Kidney epithelial cell (primary cell): Measurements from ENCODE around the gene PFKFB2. TPM values are rescaled to one million over a fixed set of nuclear protein-coding genes. Genes with fewer than 3 reads are reported as not detected.

ENCODE experiments used
- DNase-seq: peaks from one replicate; pipeline ENCODE4 v3.0.0-alpha.2; 2010; ENCODE audit warnings: low read depth
- H3K27me3 ChIP-seq: 2 replicates; pipeline ENCODE4 v1.6.0; 2011; ENCODE audit warnings: low read length; ENCODE audit not compliant: control insufficient read depth, insufficient read depth
- H3K36me3 ChIP-seq: 2 replicates; pipeline ENCODE4 v1.5.1; 2011; ENCODE audit warnings: low read length; ENCODE audit not compliant: control insufficient read depth, insufficient read depth
- H3K4me3 ChIP-seq: 2 replicates; pipeline ENCODE4 v1.5.1; 2011; ENCODE audit warnings: low read depth, mild to moderate bottlenecking, control low read depth, low read length
- CTCF ChIP-seq: IDR thresholded peaks from 2 replicates; pipeline ENCODE4 v1.5.1; 2011; ENCODE audit warnings: mild to moderate bottlenecking, moderate library complexity, low read length, control low read depth, inconsistent platforms; ENCODE audit not compliant: insufficient read depth, poor library complexity, severe bottlenecking
- total RNA-seq: library from RNA; depleted of rRNA; stranded (reverse); fragments of >200 nt; gene quantifications from 2 replicates; pipeline ENCODE4 v1.2.3, GENCODE V29; 2015

The PFKFB2 gene
- total RNA-seq, 1 donor from 2014 or later, result 15.5 TPM

GRCh38 chr1:207088161-207088560, 35.1 kb downstream of the PFKFB2 start:
- TF ChIP-seq CTCF, result no peak
- no peaks in the 10 kb centered on the region for H3K27me3 ChIP-seq
- H3K36me3 ChIP-seq, result no peaks in the 10 kb centered on the region
- DNase-seq, result no peak
- H3K4me3 ChIP-seq, result no peak overlapping the region

- no peak for TF ChIP-seq CTCF
- no peak for DNase-seq
- H3K36me3 ChIP-seq, result no peaks in the 10 kb centered on the region
- no peak within 1 kb of the TSS for H3K4me3 ChIP-seq
- no peaks in the 10 kb centered on the region for H3K27me3 ChIP-seq
Observed at GRCh38 chr1:207088701-207089626, 35.9 kb downstream of the PFKFB2 start, which contains the start of gene C4BPB. Gene C4BPB (plus strand): TSS chr1:207088860. CDS start chr1:207089532, 672 bp downstream.

GRCh38 chr1:207089627-207090355, 36.7 kb downstream of the PFKFB2 start:
- H3K27me3 ChIP-seq, result no peaks in the 10 kb centered on the region
- no peak for TF ChIP-seq CTCF
- no peak overlapping the region for H3K4me3 ChIP-seq
- H3K36me3 ChIP-seq, result no peaks in the 10 kb centered on the region
- no peak for DNase-seq

- TF ChIP-seq CTCF, result no peak
- Histone ChIP-seq H3K27me3 (no peaks in the 10 kb centered on the region), H3K4me3 (no peak overlapping the region)
Observed at GRCh38 chr1:207091200-207091908, 38.3 kb downstream of the PFKFB2 start.

GRCh38 chr1:207093944-207094343, 40.9 kb downstream of the PFKFB2 start:
- DNase-seq, result no peak
- TF ChIP-seq CTCF, result no peak
- H3K4me3 ChIP-seq, result no peak overlapping the region

More at GRCh38 chr1:207091200-207091908, 38.3 kb downstream of the PFKFB2 start:
- DNase-seq, result no peak
- H3K36me3 ChIP-seq, result no peaks in the 10 kb centered on the region

More at GRCh38 chr1:207093944-207094343, 40.9 kb downstream of the PFKFB2 start:
- no peaks in the 10 kb centered on the region for H3K36me3 ChIP-seq
- no peaks in the 10 kb centered on the region for H3K27me3 ChIP-seq
